ENCODE measurements around the gene KCNJ5.

The KCNJ5 gene

DNA sequence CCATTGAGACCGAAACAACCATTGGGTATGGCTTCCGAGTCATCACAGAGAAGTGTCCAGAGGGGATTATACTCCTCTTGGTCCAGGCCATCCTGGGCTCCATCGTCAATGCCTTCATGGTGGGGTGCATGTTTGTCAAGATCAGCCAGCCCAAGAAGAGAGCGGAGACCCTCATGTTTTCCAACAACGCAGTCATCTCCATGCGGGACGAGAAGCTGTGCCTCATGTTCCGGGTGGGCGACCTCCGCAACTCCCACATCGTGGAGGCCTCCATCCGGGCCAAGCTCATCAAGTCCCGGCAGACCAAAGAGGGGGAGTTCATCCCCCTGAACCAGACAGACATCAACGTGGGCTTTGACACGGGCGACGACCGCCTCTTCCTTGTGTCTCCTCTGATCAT is 20.5 kb downstream of the KCNJ5 start:
- TF ChIP-seq TEAD4 (IDR thresholded peaks at IDR 0.05) (no peak), FOXM1 (IDR thresholded peaks at IDR 0.05; ENCODE audit: borderline replicate concordance, low read depth) (no peak), CREB1 (IDR thresholded peaks at IDR 0.05; ENCODE audit: low read depth) (no peak), YY1 (IDR thresholded peaks at IDR 0.05; ENCODE audit: low read depth) (no peak), TCF12 (IDR thresholded peaks at IDR 0.05; ENCODE audit: low read depth) (no peak), TAF1 (IDR thresholded peaks at IDR 0.05; ENCODE audit: low read depth) (no peak), RAD21 (IDR thresholded peaks at IDR 0.05; ENCODE audit: low read depth) (no peak), NFIC (IDR thresholded peaks at IDR 0.05) (no peak), EGR1 (IDR thresholded peaks at IDR 0.05) (no peak), CEBPB (IDR thresholded peaks at IDR 0.05) (no peak), ZBTB7A (IDR thresholded peaks at IDR 0.05; ENCODE audit: low read depth) (no peak), EP300 (IDR thresholded peaks at IDR 0.05; ENCODE audit: borderline replicate concordance) (no peak)
- TF ChIP-seq, protein P1, sequence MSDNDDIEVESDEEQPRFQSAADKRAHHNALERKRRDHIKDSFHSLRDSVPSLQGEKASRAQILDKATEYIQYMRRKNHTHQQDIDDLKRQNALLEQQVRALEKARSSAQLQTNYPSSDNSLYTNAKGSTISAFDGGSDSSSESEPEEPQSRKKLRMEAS (IDR thresholded peaks at IDR 0.05): no peak
- TF ChIP-seq, protein P2, sequence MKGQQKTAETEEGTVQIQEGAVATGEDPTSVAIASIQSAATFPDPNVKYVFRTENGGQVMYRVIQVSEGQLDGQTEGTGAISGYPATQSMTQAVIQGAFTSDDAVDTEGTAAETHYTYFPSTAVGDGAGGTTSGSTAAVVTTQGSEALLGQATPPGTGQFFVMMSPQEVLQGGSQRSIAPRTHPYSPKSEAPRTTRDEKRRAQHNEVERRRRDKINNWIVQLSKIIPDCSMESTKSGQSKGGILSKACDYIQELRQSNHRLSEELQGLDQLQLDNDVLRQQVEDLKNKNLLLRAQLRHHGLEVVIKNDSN (IDR thresholded peaks at IDR 0.05): no peak
- TF ChIP-seq, protein P3, sequence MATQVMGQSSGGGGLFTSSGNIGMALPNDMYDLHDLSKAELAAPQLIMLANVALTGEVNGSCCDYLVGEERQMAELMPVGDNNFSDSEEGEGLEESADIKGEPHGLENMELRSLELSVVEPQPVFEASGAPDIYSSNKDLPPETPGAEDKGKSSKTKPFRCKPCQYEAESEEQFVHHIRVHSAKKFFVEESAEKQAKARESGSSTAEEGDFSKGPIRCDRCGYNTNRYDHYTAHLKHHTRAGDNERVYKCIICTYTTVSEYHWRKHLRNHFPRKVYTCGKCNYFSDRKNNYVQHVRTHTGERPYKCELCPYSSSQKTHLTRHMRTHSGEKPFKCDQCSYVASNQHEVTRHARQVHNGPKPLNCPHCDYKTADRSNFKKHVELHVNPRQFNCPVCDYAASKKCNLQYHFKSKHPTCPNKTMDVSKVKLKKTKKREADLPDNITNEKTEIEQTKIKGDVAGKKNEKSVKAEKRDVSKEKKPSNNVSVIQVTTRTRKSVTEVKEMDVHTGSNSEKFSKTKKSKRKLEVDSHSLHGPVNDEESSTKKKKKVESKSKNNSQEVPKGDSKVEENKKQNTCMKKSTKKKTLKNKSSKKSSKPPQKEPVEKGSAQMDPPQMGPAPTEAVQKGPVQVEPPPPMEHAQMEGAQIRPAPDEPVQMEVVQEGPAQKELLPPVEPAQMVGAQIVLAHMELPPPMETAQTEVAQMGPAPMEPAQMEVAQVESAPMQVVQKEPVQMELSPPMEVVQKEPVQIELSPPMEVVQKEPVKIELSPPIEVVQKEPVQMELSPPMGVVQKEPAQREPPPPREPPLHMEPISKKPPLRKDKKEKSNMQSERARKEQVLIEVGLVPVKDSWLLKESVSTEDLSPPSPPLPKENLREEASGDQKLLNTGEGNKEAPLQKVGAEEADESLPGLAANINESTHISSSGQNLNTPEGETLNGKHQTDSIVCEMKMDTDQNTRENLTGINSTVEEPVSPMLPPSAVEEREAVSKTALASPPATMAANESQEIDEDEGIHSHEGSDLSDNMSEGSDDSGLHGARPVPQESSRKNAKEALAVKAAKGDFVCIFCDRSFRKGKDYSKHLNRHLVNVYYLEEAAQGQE (IDR thresholded peaks at IDR 0.05; ENCODE audit: low read depth): no peak

DNA sequence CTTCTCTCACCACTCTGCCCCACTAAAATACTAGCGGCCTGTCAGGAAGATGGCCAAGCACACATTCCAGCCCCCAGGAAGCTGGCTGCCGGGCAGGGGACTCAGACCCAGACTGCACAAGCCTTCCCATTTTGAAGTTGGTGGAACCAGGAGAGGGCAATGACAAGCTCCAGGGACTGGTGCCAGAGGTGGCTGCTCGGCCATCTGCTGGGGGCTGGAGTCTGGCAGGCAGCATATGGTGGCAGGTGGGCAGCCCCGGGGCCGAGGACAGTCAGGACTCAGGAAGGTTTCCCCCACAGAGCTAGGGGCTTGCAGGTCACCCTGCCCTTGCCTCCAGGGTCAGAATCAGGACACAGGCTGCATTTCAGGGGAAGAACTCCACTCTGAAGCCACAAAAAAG is 22.6 kb downstream of the KCNJ5 start:
- TF ChIP-seq TAF1 (IDR thresholded peaks at IDR 0.05; ENCODE audit: low read depth) (no peak), TCF12 (IDR thresholded peaks at IDR 0.05; ENCODE audit: low read depth) (no peak), YY1 (IDR thresholded peaks at IDR 0.05; ENCODE audit: low read depth) (no peak), CREB1 (IDR thresholded peaks at IDR 0.05; ENCODE audit: low read depth) (no peak), EP300 (IDR thresholded peaks at IDR 0.05; ENCODE audit: borderline replicate concordance) (no peak), EGR1 (IDR thresholded peaks at IDR 0.05) (no peak), ZBTB7A (IDR thresholded peaks at IDR 0.05; ENCODE audit: low read depth) (no peak), NFIC (IDR thresholded peaks at IDR 0.05) (no peak), TEAD4 (IDR thresholded peaks at IDR 0.05) (no peak), CEBPB (IDR thresholded peaks at IDR 0.05) (no peak)
- TF ChIP-seq, protein P1 (IDR thresholded peaks at IDR 0.05): no peak
- TF ChIP-seq, protein P2 (IDR thresholded peaks at IDR 0.05): no peak

DNA sequence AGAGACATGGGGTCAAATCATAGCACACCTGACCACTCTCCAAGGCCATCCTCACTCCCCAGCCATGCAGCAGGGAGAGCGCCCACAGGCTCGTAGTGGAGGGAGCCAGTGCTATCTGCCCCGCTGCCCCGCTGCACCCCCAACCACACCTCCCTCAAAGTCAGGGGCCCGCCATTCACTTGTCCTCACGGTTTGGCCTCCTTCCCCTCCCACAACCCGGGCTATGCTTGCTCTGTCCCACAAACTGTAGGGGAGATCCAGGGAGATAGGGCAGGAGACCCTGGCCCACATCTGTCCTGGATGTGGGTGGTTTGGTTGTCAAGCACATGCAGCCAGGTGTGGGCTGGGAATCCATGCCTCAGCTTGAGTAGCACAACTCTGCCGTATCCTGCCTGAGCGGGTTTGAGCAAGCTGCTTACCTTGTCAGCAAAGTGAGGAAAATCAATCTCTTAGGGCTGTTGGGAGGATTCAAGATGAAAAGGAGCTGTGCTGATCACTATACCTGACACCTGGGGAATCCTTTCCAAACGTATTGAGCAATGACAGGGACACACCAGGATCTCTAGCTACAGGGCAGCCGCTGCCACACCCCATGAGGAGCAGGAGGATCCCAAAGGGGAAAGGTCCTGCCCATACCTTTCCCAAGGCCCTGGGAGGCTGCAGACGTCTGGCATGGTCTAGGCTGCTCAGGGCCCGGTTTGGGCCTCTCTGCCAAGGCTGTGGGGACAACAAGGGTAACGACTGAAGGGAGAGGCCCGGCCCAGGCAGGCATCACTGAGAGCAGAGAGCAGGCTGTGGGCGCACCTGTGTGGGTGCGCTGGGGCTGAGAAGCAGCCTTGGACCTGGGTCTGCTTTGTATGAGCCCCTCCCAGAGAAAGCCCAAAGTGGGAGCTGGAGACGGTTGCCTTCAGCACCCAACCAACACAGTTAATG is 23.3 kb downstream of the KCNJ5 start:
- no peak for TF ChIP-seq CREB1 (IDR thresholded peaks at IDR 0.05; ENCODE audit: low read depth)
- TF ChIP-seq, protein P2 (IDR thresholded peaks at IDR 0.05): no peak
- no peak for TF ChIP-seq TAF1 (IDR thresholded peaks at IDR 0.05; ENCODE audit: low read depth)
- TF ChIP-seq, protein P1 (IDR thresholded peaks at IDR 0.05): no peak
- TF ChIP-seq TCF12 (IDR thresholded peaks at IDR 0.05; ENCODE audit: low read depth): no peak
- no peak for TF ChIP-seq ZBTB7A (IDR thresholded peaks at IDR 0.05; ENCODE audit: low read depth)
- TF ChIP-seq RAD21 (IDR thresholded peaks at IDR 0.05; ENCODE audit: low read depth): no peak
- no peak for TF ChIP-seq EGR1 (IDR thresholded peaks at IDR 0.05)
- no peak for TF ChIP-seq YY1 (IDR thresholded peaks at IDR 0.05; ENCODE audit: low read depth)
- no peak for TF ChIP-seq CEBPB (IDR thresholded peaks at IDR 0.05)
- no peak for TF ChIP-seq EP300 (IDR thresholded peaks at IDR 0.05; ENCODE audit: borderline replicate concordance)
- no peak for TF ChIP-seq TEAD4 (IDR thresholded peaks at IDR 0.05)
- no peak for TF ChIP-seq NFIC (IDR thresholded peaks at IDR 0.05)
- TF ChIP-seq FOXM1 (IDR thresholded peaks at IDR 0.05; ENCODE audit: borderline replicate concordance, low read depth): no peak
- TF ChIP-seq, protein P3 (IDR thresholded peaks at IDR 0.05; ENCODE audit: low read depth): no peak

DNA sequence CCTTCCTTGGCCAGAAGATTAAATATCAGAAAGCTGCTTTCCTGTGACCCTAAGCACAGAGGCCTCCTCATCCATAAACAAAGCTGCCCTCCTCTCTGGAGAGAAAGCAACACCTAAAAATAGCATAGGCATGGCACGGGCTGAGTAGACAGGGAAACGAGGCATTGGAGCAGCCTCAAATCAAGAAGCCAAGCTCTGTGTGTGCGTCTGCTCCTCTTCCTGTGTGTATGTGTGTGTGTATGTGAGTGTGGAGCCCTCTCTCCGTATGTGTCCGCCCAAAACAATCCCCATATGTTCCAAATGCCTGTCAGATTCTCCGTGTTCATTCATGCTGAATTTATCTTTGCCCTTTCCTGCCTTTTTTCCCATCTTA is 24.0 kb downstream of the KCNJ5 start:
- no peak for TF ChIP-seq NFIC (IDR thresholded peaks at IDR 0.05)
- TF ChIP-seq, protein P2 (IDR thresholded peaks at IDR 0.05): no peak
- TF ChIP-seq ZBTB7A (IDR thresholded peaks at IDR 0.05; ENCODE audit: low read depth): no peak
- TF ChIP-seq, protein P3 (IDR thresholded peaks at IDR 0.05; ENCODE audit: low read depth): no peak
- TF ChIP-seq EGR1 (IDR thresholded peaks at IDR 0.05): no peak
- TF ChIP-seq, protein P1 (IDR thresholded peaks at IDR 0.05): no peak
- no peak for TF ChIP-seq TAF1 (IDR thresholded peaks at IDR 0.05; ENCODE audit: low read depth)
- no peak for TF ChIP-seq TCF12 (IDR thresholded peaks at IDR 0.05; ENCODE audit: low read depth)
- TF ChIP-seq FOXM1 (IDR thresholded peaks at IDR 0.05; ENCODE audit: borderline replicate concordance, low read depth): no peak
- TF ChIP-seq CEBPB (IDR thresholded peaks at IDR 0.05): no peak
- TF ChIP-seq TEAD4 (IDR thresholded peaks at IDR 0.05): no peak
- no peak for TF ChIP-seq RAD21 (IDR thresholded peaks at IDR 0.05; ENCODE audit: low read depth)
- TF ChIP-seq EP300 (IDR thresholded peaks at IDR 0.05; ENCODE audit: borderline replicate concordance): no peak
- no peak for TF ChIP-seq YY1 (IDR thresholded peaks at IDR 0.05; ENCODE audit: low read depth)
- TF ChIP-seq CREB1 (IDR thresholded peaks at IDR 0.05; ENCODE audit: low read depth): no peak
